Endothelial cell of umbilical vein (primary cell): Measurements from ENCODE around the gene SHPK. TPM values are rescaled to one million over a fixed set of nuclear protein-coding genes. Genes with fewer than 3 reads are reported as not detected.

Experiments
- BruUV-seq: library from RNA; stranded (reverse); fragments of 400-500 nt; replicated peaks from 2 replicates; lab custom pipeline; 2021; lab: Mats Ljungman, UMichigan
- CTCF ChIA-PET: fragments of 300-600, 350-600 bp; sonication (Branson Sonifier 250); formaldehyde crosslinking; loops from one replicate; lab custom pipeline; 2021; ENCODE audit warnings: antibody characterized with exemption, inconsistent platforms; lab: Charles Lee
- POLR2A ChIA-PET: fragments of 300-600, 350-600 bp; sonication (Branson Sonifier 250); formaldehyde crosslinking; loops from one replicate; lab custom pipeline; 2021; ENCODE audit warnings: antibody characterized with exemption, inconsistent platforms; lab: Charles Lee
- DNase-seq: peaks from one replicate; pipeline ENCODE4 v3.0.0-alpha.2; 2011; ENCODE audit warnings: low read depth, low spot score
- FAIRE-seq: peaks from 2 replicates; lab custom pipeline; 2011; peaks lifted over from hg19 to GRCh38; lab: Jason Lieb, UNC
- H2AFZ ChIP-seq: 2 replicates; pipeline ENCODE4 v1.6.0; 2012; ENCODE audit warnings: low read depth, low read length, control low read depth, inconsistent platforms
- H3K27ac ChIP-seq: 2 replicates; pipeline ENCODE4 v1.5.1; 2011; ENCODE audit warnings: low read depth, mild to moderate bottlenecking, control low read depth, low read length, moderate library complexity; ENCODE audit not compliant: insufficient read depth
- H3K27me3 ChIP-seq, 2 experiments: 2 replicates each; pipeline versions ENCODE4 v1.6.0 to v1.6.1; 2011; ENCODE audit warnings: low read length in 2 of 2, mixed read lengths in 1 of 2; ENCODE audit not compliant: control insufficient read depth in 2 of 2, insufficient read depth in 2 of 2
- H3K36me3 ChIP-seq, 2 experiments: 2 replicates in 1 of 2; 3 replicates in 1 of 2; pipeline ENCODE4 v1.5.1; 2011; ENCODE audit warnings: low read length in 2 of 2, mild to moderate bottlenecking in 1 of 2, moderate library complexity in 1 of 2; ENCODE audit not compliant: control insufficient read depth in 2 of 2, insufficient read depth in 2 of 2; ENCODE audit errors: extremely low read depth in 1 of 2
- H3K4me1 ChIP-seq: 3 replicates; pipeline ENCODE4 v1.5.1; 2011; ENCODE audit warnings: mild to moderate bottlenecking, low read length; ENCODE audit not compliant: control insufficient read depth, insufficient read depth; ENCODE audit errors: extremely low read depth
- H3K4me2 ChIP-seq: 2 replicates; pipeline ENCODE4 v1.6.1; 2011; ENCODE audit warnings: low read length, control low read depth, mixed read lengths; ENCODE audit not compliant: insufficient read depth
- H3K4me3 ChIP-seq, 3 experiments: fragments of 200-600 bp in 1 of 3; sonication (generic), shearing (Covaris generic) in 1 of 3; replicated peaks in 1 of 3; 2 replicates each; pipeline ENCODE4 v1.5.1; 2011 to 2016; ENCODE audit warnings: control low read depth in 3 of 3, low read length in 3 of 3, mild to moderate bottlenecking in 2 of 3, inconsistent platforms in 1 of 3, low read depth in 1 of 3, moderate library complexity in 1 of 3; ENCODE audit not compliant: insufficient read depth in 1 of 3
- H3K79me2 ChIP-seq: 2 replicates; pipeline ENCODE4 v1.6.0; 2012; ENCODE audit warnings: low read length, inconsistent platforms; ENCODE audit not compliant: control insufficient read depth, insufficient read depth
- H3K9ac ChIP-seq: replicated peaks from 2 replicates; pipeline ENCODE3; 2011; ENCODE audit warnings: low read length, control low read depth; ENCODE audit not compliant: insufficient read depth; ENCODE audit errors: extremely low read depth
- H3K9me1 ChIP-seq: replicated peaks from 3 replicates; pipeline ENCODE4 v1.6.0; 2011; ENCODE audit warnings: mild to moderate bottlenecking, low read length; ENCODE audit not compliant: control insufficient read depth, insufficient read depth; ENCODE audit errors: extremely low read depth
- H3K9me3 ChIP-seq: replicated peaks from 2 replicates; pipeline ENCODE4 v1.5.1; 2012; ENCODE audit warnings: low read length, inconsistent platforms; ENCODE audit not compliant: control insufficient read depth, insufficient read depth
- H4K20me1 ChIP-seq: replicated peaks from 2 replicates; pipeline ENCODE3; 2011; ENCODE audit warnings: mild to moderate bottlenecking, low read length; ENCODE audit not compliant: control insufficient read depth, insufficient read depth; ENCODE audit errors: extremely low read depth
- EZH2 ChIP-seq: IDR thresholded peaks from 2 replicates; pipeline ENCODE4 v1.6.1; 2012; ENCODE audit warnings: borderline replicate concordance, low read depth, mild to moderate bottlenecking, moderate library complexity, low read length, inconsistent platforms; ENCODE audit not compliant: severe bottlenecking
- FOS ChIP-seq: IDR thresholded peaks from 2 replicates; pipeline ENCODE4 v1.6.1; 2011; ENCODE audit warnings: mild to moderate bottlenecking, low read length, moderate library complexity, borderline replicate concordance; ENCODE audit not compliant: insufficient read depth
- GATA2 ChIP-seq: IDR thresholded peaks from 2 replicates; pipeline ENCODE4 v1.7.0; 2011; ENCODE audit warnings: low read depth, mild to moderate bottlenecking, moderate library complexity, mixed read lengths, low read length; ENCODE audit not compliant: insufficient read length, insufficient read depth
- JUN ChIP-seq: IDR thresholded peaks from 2 replicates; pipeline ENCODE4 v1.6.1; 2011; ENCODE audit warnings: borderline replicate concordance, low read depth; ENCODE audit not compliant: insufficient read length, insufficient read depth
- MAX ChIP-seq: IDR thresholded peaks from 2 replicates; pipeline ENCODE4 v1.6.1; 2011; ENCODE audit not compliant: insufficient read depth, insufficient read length
- MYC ChIP-seq: IDR thresholded peaks from one replicate; pipeline ENCODE4 v1.6.1; 2011; ENCODE audit warnings: mild to moderate bottlenecking, low read depth, low read length
- POLR2A ChIP-seq: IDR thresholded peaks from 2 replicates; pipeline ENCODE4 v1.6.1; 2012; ENCODE audit warnings: low read depth, mild to moderate bottlenecking, control low read depth, low read length
- POLR2AphosphoS5 ChIP-seq: IDR thresholded peaks from 2 replicates; pipeline ENCODE4 v1.6.1; 2012; ENCODE audit warnings: low read depth, mild to moderate bottlenecking, control low read depth, low read length, moderate library complexity; ENCODE audit not compliant: insufficient read depth
- dilution Hi-C: fragments of 300-500 bp; cut with MboI; formaldehyde crosslinking; loops from one replicate; pipeline ENCODE4 v1.15.0; 2019; ENCODE audit warnings: low sequenced_read_pairs; ENCODE audit not compliant: extremely low pct_ligation_motif_present
- intact Hi-C: fragments of 100-400 bp; cut with micrococcal nuclease; formaldehyde crosslinking; loops from one replicate; pipeline ENCODE4 v1.10.0; 2022
- polyA plus RNA-seq, 4 experiments: library from polyadenylated mRNA; depleted of rRNA in 3 of 4; stranded (reverse) in 3 of 4; unstranded in 1 of 4; fragments of >200 nt; gene quantifications; 2 replicates each; pipeline versions ENCODE4 v1.2.1 to v1.2.3, GENCODE V29; 2011 to 2012; ENCODE audit warnings: missing spikeins in 1 of 4
- total RNA-seq: library from RNA; stranded (reverse); gene quantifications from 2 replicates; pipeline ENCODE4 v1.2.3, GENCODE V29; 2021
- TF ChIP-seq, protein P1 (sequence below), 2 donors: IDR thresholded peaks; 1 replicate in 1 of 2; 2 replicates in 1 of 2; pipeline ENCODE4 v1.5.1; 2011; ENCODE audit warnings: low read length in 2 of 2, mild to moderate bottlenecking in 2 of 2, moderate library complexity in 2 of 2, control low read depth in 1 of 2, inconsistent platforms in 1 of 2, low read depth in 1 of 2; ENCODE audit not compliant: insufficient read depth in 1 of 2; ENCODE audit errors: extremely low read depth in 1 of 2

The SHPK gene
- total and polyA plus RNA-seq, 2 donors (not counting 3 experiments of a cell fraction or from before 2014, with no cell fraction given) = 15.4 to 15.9 TPM

DNA sequence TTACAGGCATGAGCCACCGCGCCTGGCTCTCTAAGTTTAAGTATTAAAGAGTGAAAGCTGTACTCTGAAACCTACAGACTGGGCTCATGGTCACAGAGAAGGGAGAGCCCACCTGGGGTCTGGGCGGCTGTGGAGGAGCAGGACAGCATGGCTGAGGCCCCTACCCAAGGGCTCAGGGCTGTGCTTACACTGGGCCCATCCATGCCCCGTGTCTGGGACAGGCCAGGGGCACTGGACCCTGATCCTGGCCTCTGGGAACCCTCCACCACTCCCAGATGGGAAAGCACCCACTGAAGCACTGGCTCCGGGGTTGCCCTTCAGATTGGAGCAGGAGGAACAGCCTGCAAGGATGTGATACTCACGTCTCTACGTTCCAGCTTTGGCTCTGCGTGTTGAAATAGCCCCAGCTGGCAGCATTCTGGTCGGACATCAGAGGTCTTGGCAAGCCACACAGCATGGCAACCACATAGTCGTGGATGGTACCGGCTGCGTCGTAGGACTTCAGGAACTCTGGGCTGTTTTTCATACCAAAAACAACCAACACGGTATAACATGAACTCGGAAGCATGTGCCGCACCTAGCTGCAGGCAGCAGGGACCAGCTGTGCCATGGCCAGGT, 13.0 kb downstream of the SHPK start:
- BruUV-seq = no TSS peak

DNA sequence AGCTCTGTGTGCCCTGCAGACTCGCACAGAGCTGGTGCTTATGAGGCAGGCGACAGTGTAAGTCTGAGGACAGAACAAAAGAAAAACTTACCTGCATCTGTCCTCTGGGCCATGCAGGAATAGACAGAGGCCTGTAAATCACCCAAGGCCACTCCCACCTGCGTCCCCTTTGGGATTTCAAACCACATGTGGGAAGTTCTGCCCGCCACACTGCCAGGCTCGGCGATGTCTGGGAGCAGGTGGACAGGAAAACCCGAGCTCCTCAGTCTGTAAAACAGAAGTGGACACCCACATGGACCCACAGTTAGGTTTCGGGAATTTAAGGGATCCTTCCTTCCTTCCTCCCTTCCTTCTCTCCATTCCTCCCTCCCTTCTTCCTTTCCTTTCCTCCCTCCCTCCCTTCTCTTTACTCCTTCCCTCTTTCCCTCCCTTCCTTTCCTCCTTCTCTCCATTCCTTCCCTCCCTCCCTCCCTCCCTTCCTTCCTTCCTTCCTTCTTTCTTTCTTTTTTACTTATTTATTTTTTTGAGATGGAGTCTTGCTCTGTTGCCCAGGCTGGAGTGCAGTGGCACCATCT, 14.8 kb downstream of the SHPK start:
- H3K9me3 ChIP-seq = no peaks in the 10 kb centered on the region
- no peaks in the 10 kb centered on the region for H3K9me1 ChIP-seq
- DNase-seq (no peak), FAIRE-seq (no peak)
- dilution Hi-C loops = no loop called here
- no peaks in the 10 kb centered on the region for H4K20me1 ChIP-seq
- TF ChIP-seq, protein P1, sequence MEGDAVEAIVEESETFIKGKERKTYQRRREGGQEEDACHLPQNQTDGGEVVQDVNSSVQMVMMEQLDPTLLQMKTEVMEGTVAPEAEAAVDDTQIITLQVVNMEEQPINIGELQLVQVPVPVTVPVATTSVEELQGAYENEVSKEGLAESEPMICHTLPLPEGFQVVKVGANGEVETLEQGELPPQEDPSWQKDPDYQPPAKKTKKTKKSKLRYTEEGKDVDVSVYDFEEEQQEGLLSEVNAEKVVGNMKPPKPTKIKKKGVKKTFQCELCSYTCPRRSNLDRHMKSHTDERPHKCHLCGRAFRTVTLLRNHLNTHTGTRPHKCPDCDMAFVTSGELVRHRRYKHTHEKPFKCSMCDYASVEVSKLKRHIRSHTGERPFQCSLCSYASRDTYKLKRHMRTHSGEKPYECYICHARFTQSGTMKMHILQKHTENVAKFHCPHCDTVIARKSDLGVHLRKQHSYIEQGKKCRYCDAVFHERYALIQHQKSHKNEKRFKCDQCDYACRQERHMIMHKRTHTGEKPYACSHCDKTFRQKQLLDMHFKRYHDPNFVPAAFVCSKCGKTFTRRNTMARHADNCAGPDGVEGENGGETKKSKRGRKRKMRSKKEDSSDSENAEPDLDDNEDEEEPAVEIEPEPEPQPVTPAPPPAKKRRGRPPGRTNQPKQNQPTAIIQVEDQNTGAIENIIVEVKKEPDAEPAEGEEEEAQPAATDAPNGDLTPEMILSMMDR (IDR thresholded peaks at IDR 0.05; ENCODE audit: extremely low read depth in 1 of 2, insufficient read depth in 1 of 2, low read depth in 1 of 2, low read length in 2 of 2) = no peak
- TF ChIP-seq EZH2 (no peak), MYC (no peak), FOS (no peak), POLR2AphosphoS5 (no peak), MAX (no peak), POLR2A (no peak), JUN (no peak), GATA2 (no peak)
- ChIA-PET CTCF (no interaction called here), POLR2A (no interaction called here)
- peaks cover 0 to 24% of the 10 kb centered on the region in 2 experiments for H3K36me3 ChIP-seq
- intact Hi-C loops = no loop called here
- H3K9ac ChIP-seq = no peak overlapping the region
- no peaks in the 10 kb centered on the region for H3K4me1 ChIP-seq
- H3K27me3 ChIP-seq = no peaks in the 10 kb centered on the region
- H3K4me2 ChIP-seq = no peak overlapping the region
- no peak overlapping the region for H3K4me3 ChIP-seq
- no peaks in the 10 kb centered on the region for H3K79me2 ChIP-seq
- H2AFZ ChIP-seq = no peak overlapping the region
- H3K27ac ChIP-seq = no peak overlapping the region
- BruUV-seq = no TSS peak

More for the DNA sequence above, 13.0 kb downstream of the SHPK start:
- peaks cover 4% of the 10 kb centered on the region for H3K4me1 ChIP-seq
- peaks cover 0 to 22% of the 10 kb centered on the region in 2 experiments for H3K36me3 ChIP-seq
- no peak for TF ChIP-seq POLR2AphosphoS5
- TF ChIP-seq GATA2 = no peak
- no peak for TF ChIP-seq JUN
- TF ChIP-seq FOS = no peak
- TF ChIP-seq POLR2A = no peak
- no peak for TF ChIP-seq MYC
- DNase-seq = no peak
- H3K4me2 ChIP-seq = no peak overlapping the region
- no peaks in the 10 kb centered on the region for H3K9me3 ChIP-seq
- no peak overlapping the region for H3K4me3 ChIP-seq
- H3K27ac ChIP-seq = no peak overlapping the region
- no peaks in the 10 kb centered on the region for H3K9me1 ChIP-seq
- intact Hi-C loops (no loop called here), dilution Hi-C loops (no loop called here)
- H2AFZ ChIP-seq = no peak overlapping the region
- no peak for FAIRE-seq
- no peaks in the 10 kb centered on the region for H4K20me1 ChIP-seq
- no peak overlapping the region for H3K9ac ChIP-seq
- POLR2A ChIA-PET = no interaction called here
- H3K79me2 ChIP-seq = no peaks in the 10 kb centered on the region
- CTCF ChIA-PET = no interaction called here
- no peaks in the 10 kb centered on the region for H3K27me3 ChIP-seq
